ENCODE data around the gene DLG2.

The DLG2 gene

DNA sequence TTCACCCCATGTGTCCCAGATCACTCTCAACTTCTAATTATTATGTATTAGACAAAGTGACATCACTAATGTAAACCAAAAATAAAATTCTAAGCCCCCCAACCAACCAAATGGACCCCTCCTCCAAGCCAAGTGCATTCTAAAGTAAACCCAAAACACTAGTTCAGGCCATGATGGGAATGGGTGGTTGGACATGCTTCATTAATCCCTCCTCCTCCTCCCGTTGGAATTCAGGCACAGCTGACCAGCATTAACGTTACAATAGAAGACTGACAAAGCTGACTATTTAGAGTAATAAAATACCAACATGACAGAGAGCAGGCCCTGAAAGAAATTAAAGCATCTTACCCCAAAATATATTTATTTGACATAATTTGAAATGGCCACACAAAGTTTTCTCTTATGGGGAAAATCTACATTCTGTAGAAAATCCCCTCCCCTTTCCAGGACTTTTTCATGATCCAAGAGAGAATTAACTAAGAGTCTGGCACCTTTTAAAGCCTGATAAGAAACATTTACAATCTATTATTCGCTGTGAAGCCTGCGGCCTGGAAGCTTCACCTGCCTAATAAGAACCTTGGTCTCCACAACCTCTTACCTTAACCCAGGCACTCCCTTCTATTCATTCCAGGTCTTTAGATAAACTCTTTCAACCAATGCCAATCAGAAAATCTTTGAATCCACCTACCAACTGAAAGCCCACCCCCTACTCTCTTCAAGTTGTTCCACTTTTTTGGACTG is 1392.5 kb downstream of the DLG2 start:
- no peak for DNase-seq

DNA sequence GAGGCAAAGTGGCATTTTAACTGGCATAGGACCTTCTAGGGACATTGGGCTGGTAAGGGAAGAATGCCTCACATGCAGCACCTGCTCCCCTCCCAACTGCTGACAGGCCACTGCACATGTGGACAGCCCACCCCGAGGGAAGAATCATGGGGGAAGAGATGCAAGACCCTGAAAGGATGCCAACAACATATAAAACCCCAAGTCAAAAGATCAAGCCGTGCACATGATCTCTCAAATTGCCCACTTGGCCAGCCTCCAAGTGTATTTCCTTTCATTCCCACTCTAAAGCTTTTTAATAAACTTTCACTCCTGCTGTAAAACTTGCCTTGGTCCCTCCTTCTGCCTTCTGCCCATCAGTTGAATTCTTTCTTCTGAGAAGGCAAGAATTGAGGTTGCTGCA is 1393.1 kb downstream of the DLG2 start:
- no peak for DNase-seq

DNA sequence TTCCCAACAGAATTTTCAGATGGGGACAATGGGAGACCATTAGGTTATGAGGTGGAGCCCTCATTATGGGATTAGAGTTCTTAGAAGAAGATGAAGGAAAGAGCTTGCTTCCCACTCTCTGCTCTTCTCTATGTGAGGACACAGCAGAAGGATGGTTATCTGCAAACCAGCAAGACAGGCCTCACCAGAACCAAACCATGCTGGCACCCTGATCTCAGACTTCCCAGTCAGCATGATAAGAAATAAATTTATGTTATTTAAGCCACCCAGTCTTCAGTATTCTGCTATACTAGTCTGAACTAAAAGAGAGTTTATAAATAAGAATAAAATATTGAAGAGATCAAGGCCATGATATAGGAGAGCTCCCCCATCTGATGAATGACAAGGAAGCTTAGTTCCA is 1394.6 kb downstream of the DLG2 start:
- DNase-seq, result no peak

DNA sequence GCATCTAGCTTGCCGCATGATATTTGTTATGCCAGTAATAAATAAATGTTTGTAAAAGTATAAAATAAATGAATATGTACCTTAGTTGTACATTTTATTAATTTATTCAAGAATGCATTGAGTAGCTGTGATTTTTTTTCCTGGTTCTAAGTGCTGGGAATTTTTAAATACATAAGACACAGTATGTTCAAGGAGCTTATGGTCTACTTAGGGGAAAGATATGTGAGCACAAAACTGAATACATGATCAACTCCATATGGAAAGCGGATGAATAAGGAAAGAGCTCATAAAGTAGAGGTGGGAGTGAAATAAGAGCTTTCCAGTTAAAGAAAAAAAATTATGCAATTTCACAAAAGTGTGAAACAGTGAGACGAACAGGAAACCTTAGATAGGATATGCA is 1396.7 kb downstream of the DLG2 start:
- no peak for DNase-seq

DNA sequence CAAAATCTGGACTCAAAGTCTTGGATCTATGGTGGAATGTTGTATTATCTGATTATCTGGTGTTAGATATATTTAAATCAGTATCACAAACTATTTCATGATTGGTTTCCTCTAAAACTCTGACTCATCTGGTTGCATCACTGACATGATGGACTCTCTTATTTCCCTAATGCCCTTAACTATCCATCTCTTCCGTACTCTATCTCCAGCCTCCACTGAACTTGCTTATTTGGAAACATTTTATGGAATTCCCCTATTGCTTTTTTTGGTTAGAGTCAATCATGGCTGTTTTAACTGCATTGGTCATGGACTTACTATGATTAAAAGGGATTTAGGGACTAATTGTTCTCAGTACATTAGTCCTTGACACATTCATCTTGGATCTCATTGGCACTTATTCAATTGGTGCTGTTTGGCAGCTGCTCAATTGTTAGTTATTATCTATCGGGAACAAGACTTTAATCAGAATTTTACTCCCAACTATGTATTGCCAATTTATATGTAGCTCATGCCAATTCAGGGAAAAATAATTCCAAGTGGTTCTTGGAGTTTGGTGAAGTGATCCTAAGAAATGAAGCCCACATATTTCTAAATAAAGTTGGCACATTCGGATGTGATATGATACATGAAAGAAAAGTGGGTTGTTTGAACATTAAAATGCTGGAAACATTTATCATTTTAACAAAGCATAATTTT is 1399.0 kb downstream of the DLG2 start:
- DNase-seq, result no peak

DNA sequence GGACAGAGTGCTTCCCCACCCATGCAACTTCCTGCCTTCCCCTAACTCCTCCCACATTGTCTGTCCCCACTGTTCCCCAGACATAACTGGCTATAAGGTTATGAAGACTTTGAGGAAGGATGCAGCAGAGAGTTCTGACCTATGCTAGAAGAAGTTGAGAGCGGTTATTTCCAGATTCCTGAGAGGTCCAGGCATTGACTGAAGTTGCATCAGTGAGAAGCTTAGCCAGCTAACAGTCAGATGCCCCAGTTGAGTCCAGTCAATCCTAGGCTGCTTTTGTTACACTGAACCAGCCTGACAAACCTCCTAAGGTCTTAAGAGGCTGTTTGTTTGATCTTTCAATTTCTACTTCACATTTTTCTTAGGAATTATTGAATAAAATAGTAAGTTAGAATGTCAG is 1403.1 kb downstream of the DLG2 start:
- DNase-seq, result no peak

DNA sequence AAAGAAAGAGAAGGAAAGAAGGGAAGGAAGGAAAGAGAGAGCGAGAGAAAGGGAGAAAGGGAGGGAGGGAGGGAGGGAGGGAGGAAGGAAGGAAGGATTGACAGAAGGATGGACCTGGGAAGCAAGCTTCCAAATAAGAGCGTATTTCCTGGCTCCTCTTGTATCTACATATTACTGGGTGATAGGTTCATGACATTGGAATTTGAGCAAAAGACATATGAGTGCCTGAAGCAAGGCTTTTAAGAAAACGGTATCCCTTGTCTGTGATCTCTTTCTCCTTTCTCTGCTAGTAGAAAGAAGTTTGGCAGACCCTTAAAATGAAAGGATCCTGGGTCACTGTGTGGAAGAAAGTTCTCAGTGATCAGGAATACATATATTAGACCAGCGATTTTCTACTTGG is 1408.8 kb downstream of the DLG2 start:
- no peak for DNase-seq

DNA sequence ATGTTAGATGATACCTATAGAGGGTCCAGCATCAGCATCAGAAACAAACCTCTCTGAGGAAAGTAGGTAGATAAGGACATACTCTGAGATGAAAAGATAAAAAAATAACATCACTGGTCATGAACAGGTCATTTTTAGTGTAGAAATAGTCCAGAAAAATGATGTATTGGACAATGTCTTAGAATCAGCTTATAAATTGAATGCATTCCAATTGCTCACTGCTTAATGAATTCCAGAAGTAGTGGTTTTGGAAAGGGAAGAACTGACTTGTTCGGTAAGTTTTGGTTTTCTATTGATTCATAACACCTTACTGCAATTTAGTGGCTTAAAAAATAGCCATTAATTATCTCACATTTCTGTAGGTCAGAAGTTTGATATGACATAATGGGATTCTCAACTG is 1411.5 kb downstream of the DLG2 start:
- no peak for DNase-seq

DNA sequence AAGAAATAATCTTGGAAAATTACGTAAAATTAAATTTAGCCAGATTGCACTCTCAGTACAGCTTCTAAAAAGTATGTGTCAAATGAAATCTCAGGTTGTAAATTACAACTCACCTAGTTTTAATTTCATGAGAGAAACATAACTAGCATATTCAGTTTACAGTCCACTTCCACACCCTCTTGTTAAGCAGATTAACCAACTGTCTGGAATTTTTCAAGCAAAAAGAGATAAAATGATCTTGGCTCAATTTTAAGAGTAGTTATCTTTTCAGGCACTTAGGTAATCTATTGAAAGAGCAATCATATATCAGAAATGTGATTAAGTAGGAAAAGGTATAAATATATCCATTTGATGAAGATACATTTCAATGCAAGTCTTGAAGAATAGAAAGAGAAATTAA is 1412.6 kb downstream of the DLG2 start:
- DNase-seq, result no peak

DNA sequence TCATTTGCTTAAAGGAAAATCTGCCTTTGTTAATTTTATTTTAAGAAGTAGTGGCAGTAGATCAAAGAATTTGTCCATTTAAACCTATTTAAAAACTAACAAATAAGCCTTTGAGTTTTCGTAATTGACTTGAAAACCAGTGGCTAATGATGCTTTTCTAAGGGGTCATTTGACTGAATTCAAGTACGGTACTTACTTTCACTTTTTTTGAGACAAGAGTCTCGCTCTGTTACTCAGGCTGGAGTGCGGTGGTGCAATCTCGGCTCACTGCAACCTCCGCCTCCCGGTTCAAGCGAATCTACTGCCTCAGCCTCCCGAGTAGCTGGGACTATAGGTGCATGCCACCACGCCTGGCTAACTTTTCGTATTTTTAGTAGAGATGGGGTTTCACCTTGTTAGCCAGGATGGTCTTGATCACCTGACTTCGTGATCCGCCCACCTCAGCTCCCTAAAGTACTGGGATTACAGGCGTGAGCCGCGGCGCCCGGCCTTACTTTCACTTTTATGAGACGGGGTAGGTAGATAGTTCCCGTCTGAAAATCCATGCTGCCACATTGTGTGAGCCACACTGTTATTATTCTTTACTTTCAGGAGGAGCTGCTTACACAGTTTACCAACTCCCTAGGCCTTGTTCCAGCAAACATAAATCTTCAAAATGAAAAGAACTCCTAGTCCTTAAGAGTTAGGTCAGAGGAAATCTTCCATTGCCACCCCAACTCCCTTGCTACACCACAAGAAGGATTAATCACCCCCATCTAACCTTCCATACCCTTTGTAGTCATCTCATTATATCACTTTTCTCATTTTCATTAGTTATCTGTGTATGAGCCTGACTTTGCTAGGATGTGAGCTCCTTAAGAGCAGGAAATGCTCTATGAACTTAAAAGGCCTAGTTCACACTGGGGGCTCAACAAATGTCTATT is 1414.4 kb downstream of the DLG2 start:
- DNase-seq, result no peak

DNA sequence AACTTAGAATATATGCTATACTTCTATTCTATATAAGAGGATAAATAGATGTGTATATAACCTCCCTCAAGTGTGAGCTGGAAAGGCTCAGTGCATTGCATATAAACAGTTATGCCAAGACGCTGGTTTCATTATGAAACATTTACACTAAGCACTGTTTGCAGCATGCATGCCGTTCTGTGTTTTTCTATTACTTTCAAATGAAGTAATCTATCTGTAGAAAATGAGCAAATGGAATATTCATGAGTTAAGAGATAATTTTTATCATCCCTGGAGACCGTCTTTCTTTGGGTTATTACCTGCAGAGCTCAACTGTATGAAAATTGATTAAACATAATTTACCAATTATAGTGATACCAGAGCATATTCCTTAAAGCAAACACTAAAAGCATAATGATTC is 1415.2 kb downstream of the DLG2 start:
- DNase-seq, result no peak

DNA sequence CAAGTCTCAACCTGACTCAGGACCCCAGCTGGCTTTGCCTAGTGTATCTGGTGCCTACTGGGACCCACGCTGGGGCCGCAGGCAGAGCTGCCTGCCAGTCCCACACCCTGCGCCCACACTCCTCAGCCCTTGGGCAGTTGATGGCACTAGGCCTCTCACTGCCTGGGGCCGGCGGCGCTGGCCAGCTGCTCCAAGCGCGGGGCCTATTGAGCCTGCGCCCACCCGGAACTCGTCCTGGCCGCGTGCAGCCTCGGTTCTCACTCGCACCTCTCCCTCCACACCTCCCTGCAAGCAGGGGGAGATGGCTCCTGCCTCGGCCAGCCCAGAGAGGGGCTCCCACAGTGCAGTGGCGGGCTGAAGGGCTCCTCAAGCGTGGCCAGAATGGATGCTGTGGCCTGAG is 1432.4 kb downstream of the DLG2 start:
- no peak for DNase-seq

DNA sequence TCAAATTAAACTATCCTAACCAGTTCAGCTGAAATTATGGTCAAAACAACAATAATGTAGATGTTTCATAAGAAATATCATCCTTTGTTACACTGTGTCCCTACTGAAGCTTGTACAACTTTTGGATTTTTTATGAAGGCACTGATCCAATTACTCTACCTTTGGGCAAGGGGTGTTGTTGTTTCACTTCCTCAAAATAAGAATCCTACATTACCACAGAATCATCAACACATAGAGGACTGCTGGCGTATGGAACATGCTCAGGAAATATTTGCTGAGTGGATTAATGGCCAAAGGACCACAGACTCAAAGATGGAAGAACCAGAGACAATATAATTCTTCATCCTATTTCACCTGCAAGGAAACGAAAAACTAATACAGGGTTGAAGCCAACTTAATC is 1433.4 kb downstream of the DLG2 start:
- no peak for DNase-seq

DNA sequence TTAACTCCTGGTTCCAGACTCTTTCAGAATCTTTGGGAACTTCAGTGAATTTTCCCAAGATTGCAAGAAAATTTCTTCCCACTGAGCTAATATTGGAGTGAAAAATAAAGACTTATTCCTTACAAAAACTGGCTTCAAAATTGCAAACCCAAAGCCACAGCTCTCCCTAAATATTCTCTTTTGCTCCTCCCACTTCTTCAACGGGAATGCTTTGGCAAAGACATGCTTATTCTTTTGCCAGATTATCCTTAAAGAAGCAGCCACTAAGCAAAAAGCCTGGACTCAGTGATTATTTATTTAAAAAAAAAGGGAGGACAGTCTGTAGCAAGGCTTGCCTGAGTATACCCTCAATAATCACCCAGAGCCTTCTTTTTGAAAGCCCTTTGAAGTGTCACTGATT is 1438.6 kb downstream of the DLG2 start:
- no peak for DNase-seq

DNA sequence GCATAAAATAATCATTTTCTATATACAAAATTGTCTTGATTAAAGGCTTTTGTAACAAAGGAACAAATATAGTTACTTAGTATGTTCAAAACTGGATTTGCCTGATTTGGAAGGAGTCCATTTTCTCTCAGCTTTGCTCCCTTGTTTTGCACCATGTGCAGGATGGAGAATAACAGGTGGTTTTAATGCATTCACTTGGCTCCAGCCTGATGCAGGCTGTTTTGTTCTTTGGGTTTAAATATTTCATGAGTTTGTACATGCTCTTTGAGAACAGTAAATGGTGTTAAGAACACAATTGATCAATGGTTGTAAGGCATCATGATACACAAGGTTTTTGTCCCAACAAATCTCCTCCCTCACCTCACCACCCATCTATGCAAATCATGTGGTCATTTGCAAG is 1454.1 kb downstream of the DLG2 start:
- no peak for DNase-seq

DNA sequence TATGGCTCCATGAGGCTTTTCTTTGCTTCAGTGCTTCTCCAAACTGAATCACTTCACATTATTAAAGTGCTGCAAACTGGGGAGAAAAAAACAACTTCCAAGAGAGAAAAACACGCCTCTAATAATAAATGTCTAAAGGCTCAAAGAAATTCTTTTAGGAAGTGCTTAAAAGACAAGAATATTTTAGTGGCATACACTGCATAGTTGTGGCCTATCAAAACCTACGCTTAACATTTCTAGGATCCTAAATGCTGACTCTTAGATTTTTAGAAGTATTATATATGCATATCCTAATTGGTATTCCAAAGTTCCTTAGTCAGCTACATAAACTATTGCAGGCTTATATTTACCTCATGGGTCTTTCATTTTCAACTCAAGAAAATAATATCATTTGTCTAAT is 1462.0 kb downstream of the DLG2 start:
- DNase-seq, result no peak

DNA sequence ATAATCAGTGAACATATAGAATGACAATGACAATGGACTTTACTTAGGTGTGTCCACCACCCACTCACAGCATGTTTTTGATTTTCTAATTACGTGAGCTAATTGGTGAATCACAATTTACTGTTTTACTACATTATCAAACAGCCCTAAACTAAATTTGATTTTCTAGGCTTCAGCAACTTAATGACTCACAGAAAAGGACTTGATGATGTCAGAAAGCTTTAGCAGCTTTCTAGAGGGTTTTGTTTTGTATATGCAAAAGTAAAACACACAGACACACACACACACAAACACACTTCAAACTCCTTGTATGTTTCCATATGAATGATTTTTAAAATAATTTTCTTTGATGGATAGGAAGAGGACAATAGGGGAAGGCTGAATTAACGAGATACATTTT is 1462.4 kb downstream of the DLG2 start:
- no peak for DNase-seq

DNA sequence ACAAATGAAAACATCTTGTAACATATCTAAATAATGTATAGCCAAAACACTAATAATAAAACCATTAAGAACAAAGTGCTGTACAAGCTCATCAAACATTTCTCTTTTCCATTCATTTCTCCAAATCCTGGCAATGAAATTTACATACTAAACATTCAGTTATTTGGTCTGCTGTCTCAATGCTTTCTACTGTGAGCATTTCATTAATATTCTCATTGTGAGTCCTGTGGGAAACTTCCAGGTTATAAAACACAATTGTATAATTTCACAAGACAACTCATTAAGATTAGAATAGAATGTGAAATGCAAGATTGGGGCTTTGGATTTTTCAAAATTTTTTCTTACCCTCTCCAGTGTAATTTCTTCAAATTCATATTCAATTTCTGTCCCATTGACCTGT is 1464.0 kb downstream of the DLG2 start:
- DNase-seq, result no peak

DNA sequence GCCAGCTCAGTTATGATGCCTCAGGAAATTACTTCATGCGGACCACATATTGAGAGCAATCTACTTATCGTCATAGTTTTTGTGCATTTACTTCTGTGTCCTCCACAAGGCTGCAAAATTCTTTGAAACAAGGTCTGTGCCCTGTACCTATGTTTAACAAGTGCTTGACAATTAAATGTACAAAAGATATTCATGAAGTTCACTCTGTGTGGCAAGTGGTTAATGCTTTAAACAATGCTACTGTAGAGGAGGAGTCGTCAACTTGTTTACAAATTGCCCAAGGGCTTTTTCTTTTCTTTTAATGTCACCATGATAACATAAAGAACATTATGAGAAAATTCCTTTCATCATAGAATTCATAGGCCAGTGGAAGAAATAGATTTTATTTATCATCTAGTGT is 1469.5 kb downstream of the DLG2 start:
- DNase-seq, result no peak

DNA sequence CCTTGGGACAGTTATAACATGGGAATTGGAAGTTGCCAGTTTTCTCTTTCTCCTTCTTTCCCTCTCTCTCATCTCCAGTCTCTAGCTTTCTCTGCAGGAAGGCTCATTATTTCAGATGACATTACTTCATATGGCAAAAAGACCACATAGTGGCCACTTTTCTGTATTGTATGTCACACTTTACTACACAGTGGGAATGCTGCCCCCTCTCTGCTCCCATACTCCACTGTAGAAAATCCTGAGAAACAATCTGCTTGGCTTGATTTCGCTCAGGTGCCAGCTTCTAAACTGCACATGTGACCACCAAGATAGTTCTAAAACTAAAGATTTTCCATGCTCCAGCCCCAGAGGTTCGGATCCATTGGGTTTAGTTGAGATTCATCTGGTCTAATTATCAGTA is 1480.3 kb downstream of the DLG2 start:
- no peak for DNase-seq

DNA sequence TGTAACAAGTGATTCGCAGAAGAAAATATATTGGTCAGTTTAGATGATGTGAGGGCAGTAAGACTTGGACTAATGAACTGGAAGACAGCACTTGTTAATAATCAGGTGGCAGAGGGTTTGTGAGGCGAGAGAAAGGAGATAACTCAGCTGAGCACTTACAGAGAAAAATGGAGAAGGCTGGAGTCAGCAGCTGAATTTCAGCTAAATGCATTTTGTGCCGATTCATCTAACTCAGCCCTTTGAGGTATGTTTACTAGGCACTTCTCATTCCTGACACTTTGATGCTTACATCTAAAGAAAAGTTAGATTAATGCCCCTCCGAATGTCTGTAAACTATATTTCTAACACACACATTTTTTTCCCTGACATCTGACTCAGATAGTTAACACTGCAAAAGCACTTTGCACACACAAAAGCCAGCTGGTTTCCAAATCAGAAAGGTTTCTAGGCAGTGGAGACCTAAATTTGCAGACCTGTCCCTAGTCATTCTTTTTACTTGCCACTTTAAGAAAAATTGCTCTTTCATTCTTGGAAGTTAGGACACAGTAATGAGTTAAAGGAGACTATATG is 1481.4 kb downstream of the DLG2 start:
- no peak for DNase-seq

DNA sequence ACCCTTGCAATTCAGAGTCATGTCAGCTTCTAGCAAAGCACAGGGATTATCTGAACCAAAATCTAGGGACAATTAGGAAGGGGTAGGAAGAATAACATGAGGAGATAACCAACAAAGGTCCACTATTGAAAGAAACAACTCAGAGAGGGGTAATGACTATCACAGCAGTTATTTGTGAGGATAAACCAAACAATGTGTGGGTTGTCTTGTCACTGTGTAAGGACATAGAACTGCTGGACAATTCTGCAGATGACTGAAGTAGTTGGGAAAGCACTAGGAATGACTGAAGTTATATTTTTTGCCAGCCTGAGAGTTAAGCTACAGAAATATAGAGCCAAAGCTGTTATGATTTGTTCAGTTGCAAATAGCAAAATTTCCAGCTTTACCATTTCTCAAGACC is 1482.6 kb downstream of the DLG2 start:
- DNase-seq, result no peak

DNA sequence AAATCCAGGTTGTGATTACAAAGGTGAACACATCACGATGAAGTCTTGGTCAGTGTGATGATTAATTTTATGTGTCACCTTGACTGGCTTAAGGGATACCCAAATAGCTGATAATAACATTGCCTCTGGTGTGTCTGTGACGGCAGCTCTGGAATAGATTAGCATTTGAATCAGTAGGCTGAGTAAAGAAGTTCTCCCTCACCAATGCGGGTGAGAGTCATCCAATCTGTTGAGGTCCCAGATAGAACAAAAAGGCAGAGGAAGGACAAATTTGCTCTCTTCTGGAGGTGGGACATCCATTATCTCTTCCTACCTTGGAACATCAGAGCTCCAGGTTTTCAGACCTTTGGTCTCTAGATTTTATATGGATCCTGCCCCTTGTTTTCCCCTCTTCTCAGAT is 1484.7 kb downstream of the DLG2 start:
- no peak for DNase-seq

Measured in hematopoietic multipotent progenitor cell treated with erythropoietin and hydrocortisone succinate and interleukin-3 and kit ligand, for 6 days (in vitro differentiated cells).